HepG2 (cell line): ENCODE measurements around the gene DSG4. TPM values are rescaled to one million over a fixed set of nuclear protein-coding genes. Genes with fewer than 3 reads are reported as not detected.

Experiments
- ATAC-seq: fragments of 200-7000 bp; cut with Tn5 transposase; 3 replicates; pipeline ENCODE4 v1.9.1; 2020; ENCODE audit warnings: mild to moderate bottlenecking, moderate library complexity
- BruUV-seq: library from RNA; stranded (reverse); fragments of 400-500 nt; replicated peaks from 2 replicates; lab custom pipeline; 2021; lab: Mats Ljungman, UMichigan
- CTCF ChIA-PET: fragments of 300-600 bp; formaldehyde crosslinking; extraction: SDS; loops from one replicate; lab custom pipeline; 2021; ENCODE audit warnings: low total read pairs, inconsistent platforms, low intra/inter-chr PET ratio; lab: Yijun Ruan, JAX
- POLR2A ChIA-PET: fragments of 350-600 bp; sonication (Branson Sonifier 250); formaldehyde crosslinking; loops from one replicate; lab custom pipeline; 2020; ENCODE audit warnings: antibody characterized with exemption, inconsistent platforms; lab: Yijun Ruan, JAX
- DNase-seq: peaks from one replicate; pipeline ENCODE4 v3.0.0-alpha.2; 2015; ENCODE audit warnings: low spot score
- FAIRE-seq: peaks from 3 replicates; lab custom pipeline; 2011; peaks lifted over from hg19 to GRCh38; lab: Jason Lieb, UNC
- H2AFZ ChIP-seq: one replicate; pipeline ENCODE4 v1.6.1; 2011; ENCODE audit warnings: low read length, inconsistent platforms
- H3K27ac ChIP-seq: fragments of 300-600 bp; 3 replicates; pipeline ENCODE4 v1.8.0; 2011; ENCODE audit warnings: mixed run types, mild to moderate bottlenecking, mixed read lengths, low read length, inconsistent platforms; ENCODE audit not compliant: insufficient read depth; ENCODE audit errors: extremely low read length
- H3K27me3 ChIP-seq, 2 experiments: fragments of 200-600 bp in 1 of 2; 2 replicates in 1 of 2; 3 replicates in 1 of 2; pipeline versions ENCODE4 v1.6.0 to v1.8.0; 2011; ENCODE audit warnings: low read length in 2 of 2, mild to moderate bottlenecking in 2 of 2, moderate library complexity in 2 of 2, inconsistent platforms in 1 of 2; ENCODE audit not compliant: insufficient read depth in 2 of 2, control insufficient read depth in 1 of 2
- H3K36me3 ChIP-seq, 2 experiments: fragments of 200-600 bp in 1 of 2; replicated peaks in 1 of 2; 2 replicates in 1 of 2; 3 replicates in 1 of 2; pipeline versions ENCODE4 v1.5.1 to v1.8.0; 2011; ENCODE audit warnings: low read length in 2 of 2, inconsistent platforms in 1 of 2; ENCODE audit not compliant: insufficient read depth in 2 of 2, control insufficient read depth in 1 of 2
- H3K4me1 ChIP-seq: 2 replicates; pipeline ENCODE4 v1.5.1; 2012; ENCODE audit warnings: low read length, inconsistent platforms; ENCODE audit not compliant: insufficient read depth
- H3K4me2 ChIP-seq: 2 replicates; pipeline ENCODE4 v1.6.0; 2011; ENCODE audit warnings: low read depth, low read length, inconsistent platforms
- H3K4me3 ChIP-seq, 3 experiments: fragments of 200-600 bp in 1 of 3; sonication (generic), shearing (Covaris generic) in 1 of 3; replicated peaks in 1 of 3; 2 replicates each; pipeline ENCODE4 v1.5.1; 2011 to 2016; ENCODE audit warnings: low read length in 3 of 3, inconsistent platforms in 2 of 3, low read depth in 2 of 3, mild to moderate bottlenecking in 2 of 3, control low read depth in 1 of 3, mixed read lengths in 1 of 3; ENCODE audit not compliant: insufficient read depth in 1 of 3
- H3K79me2 ChIP-seq: one replicate; pipeline ENCODE4 v1.6.1; 2011; ENCODE audit warnings: low read length, inconsistent platforms; ENCODE audit not compliant: insufficient read depth
- H3K9ac ChIP-seq: 2 replicates; pipeline ENCODE4 v1.6.0; 2011; ENCODE audit warnings: mild to moderate bottlenecking, low read depth, low read length, inconsistent platforms; ENCODE audit not compliant: insufficient read depth
- H3K9me3 ChIP-seq: 2 replicates; pipeline ENCODE4 v1.5.1; 2012; ENCODE audit warnings: mild to moderate bottlenecking, low read length
- H4K20me1 ChIP-seq: 2 replicates; pipeline ENCODE4 v1.6.0; 2011; ENCODE audit warnings: inconsistent platforms, mild to moderate bottlenecking, low read length, moderate library complexity; ENCODE audit not compliant: insufficient read depth
- ATF7 ChIP-seq, 2 experiments: fragments of 450-650 bp in 1 of 2; sonication (generic) in 1 of 2; formaldehyde crosslinking in 1 of 2; IDR thresholded peaks; 2 replicates each; pipeline versions ENCODE4 v1.4.0 to v1.6.1; 2016 to 2020; ENCODE audit warnings: antibody characterized with exemption in 1 of 2, mild to moderate bottlenecking in 1 of 2, missing genetic modification reagents in 1 of 2
- CAMTA2 ChIP-seq: sonication (generic); formaldehyde crosslinking; IDR thresholded peaks from 2 replicates; pipeline ENCODE4 v1.4.0; 2020; ENCODE audit warnings: mild to moderate bottlenecking, missing genetic modification reagents, borderline replicate concordance
- CHD2 ChIP-seq: IDR thresholded peaks from 2 replicates; pipeline ENCODE4 v1.6.1; 2011; ENCODE audit warnings: low read depth, low read length, improper control_type of control experiment
- DPF2 ChIP-seq: sonication (generic); formaldehyde crosslinking; IDR thresholded peaks from 2 replicates; pipeline ENCODE4 v1.4.0; 2020; ENCODE audit warnings: mild to moderate bottlenecking, low read depth, missing genetic modification reagents, borderline replicate concordance
- HOXD1 ChIP-seq: sonication (generic); formaldehyde crosslinking; IDR thresholded peaks from 2 replicates; pipeline ENCODE4 v1.5.0; 2020; ENCODE audit warnings: missing genetic modification reagents
- JARID2 ChIP-seq: sonication (generic); formaldehyde crosslinking; IDR thresholded peaks from 2 replicates; pipeline ENCODE4 v1.8.1; 2023; ENCODE audit warnings: missing genetic modification reagents, inconsistent platforms; ENCODE audit not compliant: insufficient replicate concordance
- ONECUT2 ChIP-seq: sonication (generic); formaldehyde crosslinking; IDR thresholded peaks from 2 replicates; pipeline ENCODE4 v1.4.0; 2020; ENCODE audit warnings: missing genetic modification reagents
- PAF1 ChIP-seq: IDR thresholded peaks from 2 replicates; pipeline ENCODE4 v1.6.1; 2016; ENCODE audit warnings: missing genetic modification reagents, missing compliant biosample characterization
- PPARG ChIP-seq: conservative IDR thresholded peaks from 2 replicates; pipeline ENCODE4 v1.6.1; 2016; ENCODE audit warnings: missing biosample characterization, missing genetic modification reagents
- ZBTB4 ChIP-seq: sonication (generic); formaldehyde crosslinking; IDR thresholded peaks from 2 replicates; pipeline ENCODE4 v1.4.0; 2020; ENCODE audit warnings: missing genetic modification reagents, mild to moderate bottlenecking, borderline replicate concordance
- ZFP41 ChIP-seq: sonication (generic); formaldehyde crosslinking; IDR thresholded peaks from 2 replicates; pipeline ENCODE4 v1.4.0; 2020; ENCODE audit warnings: mild to moderate bottlenecking, missing genetic modification reagents, borderline replicate concordance
- ZNF24 ChIP-seq: fragments of 450-650 bp; IDR thresholded peaks from 2 replicates; pipeline ENCODE4 v1.6.1; 2017; ENCODE audit warnings: antibody characterized with exemption, mild to moderate bottlenecking
- ZNF30 ChIP-seq: sonication (generic); formaldehyde crosslinking; IDR thresholded peaks from 2 replicates; pipeline ENCODE4 v1.5.0; 2020; ENCODE audit warnings: mild to moderate bottlenecking, missing genetic modification reagents
- ZNF383 ChIP-seq: sonication (generic); formaldehyde crosslinking; IDR thresholded peaks from 2 replicates; pipeline ENCODE4 v1.4.0; 2020; ENCODE audit warnings: missing genetic modification reagents, mild to moderate bottlenecking, borderline replicate concordance
- ZNF563 ChIP-seq: sonication (generic); formaldehyde crosslinking; IDR thresholded peaks from 2 replicates; pipeline ENCODE4 v1.8.0; 2022; ENCODE audit warnings: mild to moderate bottlenecking, moderate library complexity, missing genetic modification reagents
- ZNF574 ChIP-seq: sonication (generic); formaldehyde crosslinking; IDR thresholded peaks from 2 replicates; pipeline ENCODE4 v1.4.0; 2020; ENCODE audit warnings: missing genetic modification reagents
- ZNF766 ChIP-seq: sonication (generic); formaldehyde crosslinking; IDR thresholded peaks from 2 replicates; pipeline ENCODE4 v1.5.0; 2020; ENCODE audit warnings: missing genetic modification reagents, borderline replicate concordance
- WGBS: methylation state at CpG from one replicate; pipeline ENCODE4 v1.1.6; 2017; ENCODE audit warnings: low lambda C conversion rate; 5-methylcytosine and 5-hydroxymethylcytosine counted together
- in situ Hi-C: cut with HindIII; loops from 2 replicates; pipeline ENCODE4 v1.10.0; 2017; ENCODE audit warnings: low pct_unique_long_range_greater_than_20kb; ENCODE audit not compliant: extremely low pct_ligation_motif_present
- intact Hi-C: fragments of 100-400 bp; cut with micrococcal nuclease; formaldehyde crosslinking; loops from one replicate; pipeline ENCODE4 v1.10.0; 2022; ENCODE audit not compliant: unreplicated experiment
- polyA plus RNA-seq, 8 experiments: library from polyadenylated mRNA; depleted of rRNA in 3 of 8; stranded (reverse) in 7 of 8; unstranded in 1 of 8; fragments of >200 nt; fragmentation: Illumina TruSeq in 4 of 8; extraction: Trizol in 4 of 8; gene quantifications; 2 replicates each; pipeline versions ENCODE4 v1.2.1 to v1.2.3, GENCODE V29; 2011 to 2016; ENCODE audit warnings: low read depth in 4 of 8, missing spikeins in 1 of 8, mixed read lengths in 1 of 8; ENCODE audit not compliant: insufficient read depth in 1 of 8
- total RNA-seq, 5 experiments: library from RNA; depleted of rRNA; stranded (reverse); fragments of >200 nt; fragmentation: Illumina TruSeq; extraction: Trizol; gene quantifications; 2 replicates each; pipeline ENCODE4 v1.2.3, GENCODE V29; 2016; ENCODE audit warnings: low read depth in 1 of 5

Gene DSG4
- total and polyA plus RNA-seq, 2 of the 13 experiments (the other 11 are each of a cell fraction or from before 2014, with no cell fraction given): 0.07 TPM; not detected in 1

- H3K4me2 ChIP-seq: no peak overlapping the region
These were observed 21.6 kb downstream of the DSG4 start for GRCh38 chr18:31398191-31398590.

More at GRCh38 chr18:31398191-31398590, 21.6 kb downstream of the DSG4 start:
- H2AFZ ChIP-seq: no peak overlapping the region
- 98% methylated on average over 2 of the region's 2 CpGs for WGBS
- H3K27ac ChIP-seq: peak overlapping the region; percentile 94
- BruUV-seq: no TSS peak
- no peaks in the 10 kb centered on the region for H3K27me3 ChIP-seq
- FAIRE-seq (no peak), ATAC-seq (no peak), DNase-seq (no peak)
- H3K36me3 ChIP-seq: no peaks in the 10 kb centered on the region
- in situ Hi-C loops: no loop called here
- H3K9me3 ChIP-seq: no peaks in the 10 kb centered on the region
- CTCF ChIA-PET: no interaction called here
- intact Hi-C loops: loop anchor here (5.0 kb wide), 2 partner anchors 114 to 191 kb away; no protein-coding TSS in a partner anchor
- H4K20me1 ChIP-seq: no peaks in the 10 kb centered on the region
- H3K4me1 ChIP-seq: peaks cover 84% of the 10 kb centered on the region
- no peak for TF ChIP-seq ZNF574 (CRISPR knock-in tag)
- no peak for TF ChIP-seq ZNF383 (CRISPR knock-in tag)
- no peak for TF ChIP-seq ZNF24
- TF ChIP-seq CHD2: no peak
- no peak for TF ChIP-seq ONECUT2 (CRISPR knock-in tag)
- TF ChIP-seq ZNF563 (CRISPR knock-in tag): no peak
- TF ChIP-seq JARID2 (CRISPR knock-in tag): no peak
- TF ChIP-seq ZNF30 (CRISPR knock-in tag): no peak
- no peak for TF ChIP-seq HOXD1 (CRISPR knock-in tag)
- TF ChIP-seq ZBTB4 (CRISPR knock-in tag): no peak
- no peak for TF ChIP-seq ATF7 (IDR thresholded peaks at IDR 0.05)
- no peak for TF ChIP-seq ATF7 (CRISPR knock-in tag; IDR thresholded peaks at IDR 0.05)
- TF ChIP-seq DPF2: no peak
- TF ChIP-seq PPARG: no peak
- TF ChIP-seq ZFP41 (CRISPR knock-in tag): no peak
- no peak for TF ChIP-seq ZNF766 (CRISPR knock-in tag)
- no peak for TF ChIP-seq CAMTA2 (CRISPR knock-in tag)
- TF ChIP-seq PAF1: no peak
- no peak overlapping the region for H3K9ac ChIP-seq
- POLR2A ChIA-PET: interaction anchor here (1.1 kb wide), 1 partner anchor 165 kb away, joined by 4 read pairs; no protein-coding TSS in a partner anchor
- no peak overlapping the region for H3K4me3 ChIP-seq
- no peaks in the 10 kb centered on the region for H3K79me2 ChIP-seq
